NCI-H2196 treated with DMSO at 0.1 percent for 48 hours (cell line): ENCODE data around the gene CALML4.
"Not testable (repeated sequence)": the region's sequence is repeated elsewhere in the genome, so short reads cannot be mapped to it uniquely, and the experiment has no call there.

Experiments used
- DNase-seq: peaks from one replicate; lab custom pipeline; 2025; ENCODE audit not compliant: unreplicated experiment; lab: John Stamatoyannopoulos, UW

CALML4 gene

GRCh38 chr15:68208636-68209240 lies 3.6 kb upstream of the CALML4 start:
- DNase-seq: no peak

DNA sequence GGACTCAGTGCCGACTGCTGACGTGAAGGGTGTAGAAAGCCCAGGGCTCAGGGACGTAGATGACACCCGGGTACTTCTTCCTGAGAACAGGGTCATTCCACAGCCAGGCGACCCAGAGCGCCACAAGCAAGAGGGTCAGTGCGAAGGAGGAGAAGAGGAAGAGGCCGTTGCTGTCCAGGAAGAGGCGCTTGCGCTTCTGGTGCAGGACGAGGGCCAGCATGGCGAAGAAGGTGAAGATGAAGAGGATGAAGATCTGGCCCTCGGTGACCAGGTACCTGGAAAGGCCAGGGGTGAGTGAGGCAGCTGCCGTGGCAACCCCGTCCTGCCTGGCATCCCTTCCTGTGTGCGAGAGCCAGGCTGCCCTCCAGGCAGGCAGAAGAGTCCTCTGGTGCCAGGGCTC lies 3.0 kb upstream of the CALML4 start:
- no peak for DNase-seq

DNA sequence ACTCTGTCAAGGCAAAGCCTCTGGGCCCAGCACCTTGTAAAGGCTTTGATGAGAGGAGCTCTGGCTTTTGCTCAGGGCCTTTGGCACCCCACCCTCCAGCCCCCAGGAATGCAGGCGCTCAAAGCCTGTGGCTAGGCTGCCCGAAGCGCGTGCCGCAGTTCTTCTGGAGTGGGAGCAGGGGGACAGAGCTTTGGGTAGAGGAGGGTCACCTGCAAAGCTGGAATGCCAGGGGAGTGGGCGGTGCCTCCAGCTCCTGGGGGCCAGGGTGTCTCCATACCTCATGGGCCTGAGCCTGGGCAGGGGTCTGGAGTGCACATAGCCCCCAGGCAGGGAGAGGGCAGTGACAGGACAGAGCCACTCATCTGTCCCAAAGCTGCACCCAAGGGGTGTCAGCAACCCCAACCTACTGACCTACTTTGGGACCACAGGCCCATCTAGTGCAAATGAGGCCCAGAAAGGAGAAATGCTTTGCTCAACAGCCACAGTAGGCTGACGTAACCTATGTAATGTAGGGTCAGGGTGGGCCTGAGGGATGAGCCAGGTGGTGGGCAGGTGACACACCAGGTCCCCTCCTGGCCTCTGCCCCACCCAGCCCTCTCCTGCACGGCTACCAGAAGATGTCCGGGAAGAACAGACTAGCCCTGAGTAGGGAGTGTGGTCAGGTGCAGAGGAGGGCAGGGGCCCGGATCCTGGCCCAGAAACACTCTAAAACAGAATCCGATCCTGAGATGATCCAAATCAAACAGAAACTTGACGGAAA lies 2.2 kb upstream of the CALML4 start:
- no peak for DNase-seq

DNA sequence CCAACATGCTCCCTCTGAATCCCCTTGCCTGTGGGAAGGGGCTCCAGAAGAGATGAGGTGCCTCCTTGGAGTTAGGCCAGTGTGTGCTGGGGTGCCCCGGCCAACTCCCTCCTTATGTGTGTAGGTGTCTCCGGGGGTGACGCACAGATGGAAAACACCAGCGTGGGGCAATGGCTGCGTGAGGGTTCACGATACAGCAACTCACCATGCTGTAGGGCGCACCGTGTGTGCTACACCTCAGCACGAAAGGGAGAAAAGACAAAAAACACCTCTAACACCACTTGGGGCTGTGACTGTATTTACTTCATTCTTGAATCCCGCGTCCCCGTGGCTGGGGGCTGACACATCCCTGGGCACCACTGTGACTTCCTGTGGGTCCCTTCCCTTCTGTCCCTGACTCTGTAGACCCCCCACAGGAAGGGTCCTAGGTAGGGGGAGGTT lies 1.6 kb upstream of the CALML4 start:
- no peak for DNase-seq

DNA sequence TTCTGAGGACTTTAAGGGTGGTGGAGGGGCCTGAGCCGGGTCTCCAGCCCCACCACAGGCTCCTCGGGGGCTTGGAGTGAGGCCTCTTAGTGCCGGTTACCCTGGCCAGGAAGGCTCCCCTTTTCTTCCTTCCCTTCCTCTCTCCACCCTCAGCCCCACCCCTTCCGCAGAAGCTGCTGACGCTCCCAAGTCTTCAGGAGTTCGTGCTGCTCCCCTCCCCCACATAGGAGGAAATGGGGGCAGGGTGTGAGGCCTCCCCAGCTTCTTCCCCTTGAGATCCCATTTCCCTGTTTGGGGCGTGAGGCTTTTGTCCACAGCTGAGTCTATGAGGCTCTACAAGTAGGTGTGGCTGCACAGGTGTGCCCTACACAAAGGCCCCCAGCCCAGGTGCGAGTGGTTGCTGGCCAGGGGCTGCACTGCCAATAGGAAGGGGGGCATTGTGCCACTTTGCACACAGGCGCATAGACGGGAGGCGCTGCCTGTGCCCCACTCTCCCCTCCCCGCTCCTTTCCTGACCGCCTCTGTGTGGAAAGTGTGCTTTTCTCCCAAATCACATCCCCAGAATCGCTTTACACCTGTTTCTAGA lies 915 bp upstream of the CALML4 start:
- DNase-seq: no peak

- no peak for DNase-seq
These were observed 419 bp upstream of the CALML4 start for GRCh38 chr15:68205558-68205944.

DNA sequence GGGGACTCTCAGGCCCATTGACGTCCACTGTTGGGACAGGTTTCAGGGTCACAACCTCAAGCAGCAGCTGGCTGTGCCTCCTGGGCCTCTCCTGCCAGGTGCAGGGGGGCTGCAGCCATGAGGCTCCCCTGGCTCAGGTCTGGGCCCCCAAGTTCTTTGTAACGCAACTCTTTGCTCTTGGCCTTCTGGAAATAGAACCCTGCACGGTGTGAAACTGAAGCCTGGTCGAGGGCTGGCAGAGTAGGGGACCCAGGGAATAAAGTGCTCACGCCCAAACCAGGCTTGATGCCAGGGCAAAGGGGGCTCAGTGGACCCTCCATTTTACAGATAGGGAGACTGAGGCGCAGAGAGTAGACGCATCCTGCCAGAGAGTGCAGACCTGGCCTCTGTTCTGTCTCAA lies 771 bp downstream of the CALML4 start:
- DNase-seq: no peak

DNA sequence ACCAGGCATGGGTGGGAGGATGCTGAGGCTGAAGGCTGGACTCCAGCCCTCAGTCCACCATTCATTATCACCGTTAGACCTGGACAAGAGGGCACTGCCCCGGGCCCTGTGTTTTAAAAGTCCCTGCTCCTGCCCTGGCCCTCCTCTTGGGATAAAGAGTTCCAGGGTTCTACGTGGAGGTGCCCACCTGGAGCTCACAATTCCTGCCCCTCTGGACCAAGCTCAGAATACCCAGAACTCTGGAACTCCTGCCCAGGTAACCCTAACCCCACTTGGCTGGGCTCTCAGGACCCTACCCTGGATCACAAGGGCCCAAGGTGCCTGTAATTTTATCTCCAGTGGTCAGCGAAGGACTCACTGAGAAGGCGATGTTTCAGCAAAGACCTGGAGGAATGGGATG lies 1.2 kb downstream of the CALML4 start:
- no peak for DNase-seq

- DNase-seq: no peak
These were observed 1.6 kb downstream of the CALML4 start for GRCh38 chr15:68203486-68203885.

DNA sequence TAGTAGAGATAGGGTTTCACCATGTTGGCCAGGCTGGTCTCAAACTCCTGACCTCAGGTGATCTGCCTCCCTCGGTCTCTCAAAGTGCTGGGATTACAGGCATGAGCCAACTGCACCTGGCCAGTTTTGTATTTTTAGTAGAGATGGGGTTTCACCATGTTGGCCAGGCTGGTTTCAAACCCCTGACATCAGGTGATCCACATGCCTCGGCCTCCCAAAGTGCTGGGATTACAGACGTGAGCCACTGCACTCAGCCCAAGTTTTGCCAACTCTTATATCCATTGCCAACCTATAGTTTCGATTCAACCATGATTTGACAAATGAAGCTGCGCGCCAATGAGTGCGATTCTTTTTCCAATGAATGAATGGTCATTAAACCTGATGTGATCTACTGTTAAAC lies 2.1 kb downstream of the CALML4 start:
- not testable (repeated sequence) for DNase-seq

- DNase-seq: no peak
These were observed 3.3 kb downstream of the CALML4 start for GRCh38 chr15:68201879-68202261.

DNA sequence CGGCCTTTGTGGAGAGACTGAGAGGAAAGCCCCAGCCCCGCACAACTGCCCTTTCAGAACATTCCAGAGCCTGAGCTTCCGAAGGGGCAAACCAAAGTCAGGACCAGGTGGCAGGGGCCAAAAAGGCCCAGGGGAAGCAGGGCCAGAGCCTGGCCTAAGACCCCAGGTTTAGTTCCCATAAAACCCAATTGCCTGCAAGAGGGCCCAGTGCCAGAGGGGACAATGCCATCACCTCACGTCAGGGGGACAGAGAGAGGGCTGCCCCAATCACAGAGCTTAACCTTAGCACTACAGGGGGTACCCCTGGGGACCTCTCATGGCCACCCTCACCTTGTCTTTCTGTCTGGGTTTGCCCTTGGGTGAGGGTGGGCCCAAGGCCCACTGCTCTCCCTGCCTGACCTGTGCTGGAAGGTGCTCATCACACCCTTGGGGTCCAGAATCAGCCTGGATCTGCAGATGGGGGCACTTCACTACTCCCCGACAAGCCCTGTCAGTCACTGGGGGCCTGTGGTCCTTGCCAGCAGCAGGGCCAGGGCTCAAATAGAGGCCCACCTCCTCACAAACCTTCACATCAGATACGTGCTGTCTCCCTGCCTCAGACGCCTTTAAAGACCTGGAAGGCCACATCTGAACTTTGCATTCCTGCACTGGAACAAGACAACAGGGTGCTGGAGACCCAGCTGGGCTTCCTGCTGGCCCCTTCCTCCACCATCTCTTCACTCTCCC lies 3.8 kb downstream of the CALML4 start:
- no peak for DNase-seq

- no peak for DNase-seq
These were observed 4.9 kb downstream of the CALML4 start for GRCh38 chr15:68200016-68200861.

- no peak for DNase-seq
These were observed 5.8 kb downstream of the CALML4 start for GRCh38 chr15:68199340-68199739.

DNA sequence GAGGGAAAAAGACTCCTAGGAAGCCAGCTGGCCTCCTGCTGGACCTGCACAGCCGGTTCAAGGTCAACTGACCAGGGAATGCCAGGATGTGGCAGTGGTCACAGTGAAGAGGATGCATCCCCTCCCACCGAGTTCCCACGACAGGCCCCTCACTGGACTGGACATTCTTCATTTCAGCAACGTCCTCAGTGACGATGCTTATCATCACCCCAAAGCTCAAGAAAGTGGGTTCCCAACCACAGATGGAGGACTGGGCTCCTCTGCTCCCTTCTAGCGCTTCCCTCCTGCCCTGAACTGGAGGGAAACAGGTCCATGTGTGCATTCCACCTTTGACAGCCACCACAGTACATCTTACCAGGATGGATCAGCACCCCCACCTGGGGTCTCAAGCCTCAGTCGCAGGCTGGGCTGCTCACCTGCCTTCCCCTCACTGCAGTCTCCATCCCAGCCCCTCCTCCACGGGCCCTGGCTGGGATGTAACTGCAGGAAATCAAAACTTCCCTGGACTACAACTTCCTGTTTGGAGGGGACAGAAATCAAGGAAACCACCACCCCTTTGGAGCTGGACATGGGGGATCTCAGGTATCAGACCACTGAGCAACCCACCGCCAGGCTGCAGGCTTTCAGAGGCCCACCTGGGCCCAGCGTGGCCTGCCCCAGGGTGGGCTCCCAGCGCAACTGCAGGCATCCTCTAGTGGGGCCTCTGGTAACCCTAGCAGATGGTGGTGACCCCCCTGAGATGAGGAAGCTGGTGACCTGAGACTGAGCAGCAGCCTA lies 7.3 kb downstream of the CALML4 start:
- no peak for DNase-seq

- no peak for DNase-seq
These were observed 8.0 kb downstream of the CALML4 start for GRCh38 chr15:68197170-68197492.

GRCh38 chr15:68196445-68197169 lies 8.5 kb downstream of the CALML4 start:
- no peak for DNase-seq

DNA sequence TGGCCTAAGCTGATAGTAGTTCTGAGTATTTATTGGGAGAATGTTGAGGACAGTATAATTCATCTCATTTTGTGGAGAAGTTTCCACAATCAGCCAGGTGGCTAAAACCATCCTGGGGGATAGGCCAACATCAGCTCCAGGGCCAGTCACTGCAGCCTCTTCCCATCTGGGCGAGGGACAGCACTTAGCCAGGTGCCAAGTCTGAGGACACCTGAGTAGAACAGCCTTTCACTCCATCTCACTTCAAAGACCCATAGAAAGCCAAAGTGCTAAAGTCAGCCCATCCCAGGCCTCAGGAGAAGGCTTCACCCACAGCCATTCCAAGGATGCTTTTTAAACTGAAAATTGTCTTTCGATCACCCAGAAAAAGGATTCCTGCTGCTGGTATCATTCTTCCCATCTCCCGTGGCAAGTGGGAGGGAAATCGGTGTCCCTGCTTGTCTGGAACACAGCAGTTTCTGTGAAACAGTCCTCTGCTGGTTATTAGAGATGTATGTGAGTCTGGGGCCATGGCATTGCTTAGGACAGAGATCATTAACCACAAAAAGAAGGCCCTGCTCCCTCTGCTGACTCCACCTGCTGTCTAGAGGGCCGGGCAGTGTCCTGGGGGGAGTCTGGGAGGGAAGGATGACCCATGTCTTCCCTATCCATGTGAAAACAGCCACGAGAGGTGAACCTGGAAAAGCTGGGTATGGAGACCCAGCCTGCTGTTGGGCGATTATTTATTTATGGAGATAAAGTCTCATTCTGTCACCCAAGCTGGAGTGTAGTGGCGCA lies 9.6 kb downstream of the CALML4 start:
- no peak for DNase-seq
